Measurements from ENCODE around the gene AP1G1. TPM values are rescaled to one million over a fixed set of nuclear protein-coding genes. Genes with fewer than 3 reads are reported as not detected.
A peak's percentile ranks its signal among the peaks of the same experiment; 100 is the strongest.
"Not testable (repeated sequence)": the region's sequence is repeated elsewhere in the genome, so short reads cannot be mapped to it uniquely, and the experiment has no call there.

Gene AP1G1
- polyA plus RNA-seq, 1 donor (not counting 4 experiments of a cell fraction or from before 2014, with no cell fraction given): 62.5 TPM

DNA sequence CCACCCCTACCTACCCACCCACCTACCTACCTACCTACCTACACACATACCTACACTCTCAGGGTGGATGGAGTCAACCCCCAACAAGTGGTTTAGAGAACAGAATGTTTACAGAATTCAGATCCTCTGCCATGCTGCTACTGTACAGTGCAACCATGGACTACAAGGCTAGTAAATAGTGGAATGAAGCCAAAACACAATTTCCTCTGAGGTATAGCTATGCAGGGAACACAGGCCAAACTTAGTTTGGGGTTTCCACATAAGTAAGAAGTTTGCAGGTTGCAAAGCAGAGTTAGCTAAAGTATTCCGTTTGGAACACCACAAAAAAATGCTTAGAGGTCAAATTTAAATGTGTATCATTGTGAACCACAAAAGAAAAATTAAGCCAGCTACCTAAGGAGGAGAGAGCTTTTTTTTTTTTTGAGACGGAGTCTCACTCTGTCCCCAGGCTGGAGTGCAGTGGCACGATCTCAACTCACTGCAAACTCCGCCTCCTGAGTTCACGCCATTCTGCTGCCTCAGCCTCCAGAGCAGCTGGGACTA is 2.7 kb upstream of the AP1G1 start:
- Histone ChIP-seq H3K36me3 (ENCODE audit: control insufficient read depth in 2 of 2, extremely low read depth in 1 of 2, insufficient read depth in 2 of 2, low read length in 2 of 2) (no peaks in the 10 kb centered on the region), H4K20me1 (ENCODE audit: control insufficient read depth, extremely low read depth, insufficient read depth, low read length) (no peaks in the 10 kb centered on the region), H2AFZ (ENCODE audit: control insufficient read depth, low read length) (no peak overlapping the region), H3K4me2 (ENCODE audit: control insufficient read depth, extremely low read depth, insufficient read depth, low read depth, low read length) (no peak overlapping the region), H3K27ac (ENCODE audit: control insufficient read depth, insufficient read depth, low read length) (no peak overlapping the region), H3K4me1 (ENCODE audit: control insufficient read depth, extremely low read depth, insufficient read depth, low read length) (peaks cover 4% of the 10 kb centered on the region), H3K9ac (ENCODE audit: control insufficient read depth, extremely low read depth, insufficient read depth, low read length) (no peak overlapping the region), H3K27me3 (ENCODE audit: control insufficient read depth, extremely low read depth, insufficient read depth, low read length) (no peaks in the 10 kb centered on the region), H3K4me3 (ENCODE audit: control insufficient read depth in 2 of 3, extremely low read depth in 1 of 3, insufficient read depth in 2 of 3, low read depth in 1 of 3, low read length in 3 of 3) (no peak overlapping the region), H3K9me1 (ENCODE audit: control insufficient read depth, extremely low read depth, insufficient read depth, low read length) (no peaks in the 10 kb centered on the region), H3K79me2 (ENCODE audit: control insufficient read depth, insufficient read depth, low read length) (peaks cover 25% of the 10 kb centered on the region), H3K9me3 (ENCODE audit: control insufficient read depth, low read depth, low read length) (no peaks in the 10 kb centered on the region)
- dilution Hi-C loops (cut with MboI; ENCODE audit: extremely low pct_ligation_motif_present, low sequenced_read_pairs): no loop called here
- FAIRE-seq (no peak), DNase-seq (ENCODE audit: low read depth, low spot score) (no peak)
- TF ChIP-seq, protein P1, sequence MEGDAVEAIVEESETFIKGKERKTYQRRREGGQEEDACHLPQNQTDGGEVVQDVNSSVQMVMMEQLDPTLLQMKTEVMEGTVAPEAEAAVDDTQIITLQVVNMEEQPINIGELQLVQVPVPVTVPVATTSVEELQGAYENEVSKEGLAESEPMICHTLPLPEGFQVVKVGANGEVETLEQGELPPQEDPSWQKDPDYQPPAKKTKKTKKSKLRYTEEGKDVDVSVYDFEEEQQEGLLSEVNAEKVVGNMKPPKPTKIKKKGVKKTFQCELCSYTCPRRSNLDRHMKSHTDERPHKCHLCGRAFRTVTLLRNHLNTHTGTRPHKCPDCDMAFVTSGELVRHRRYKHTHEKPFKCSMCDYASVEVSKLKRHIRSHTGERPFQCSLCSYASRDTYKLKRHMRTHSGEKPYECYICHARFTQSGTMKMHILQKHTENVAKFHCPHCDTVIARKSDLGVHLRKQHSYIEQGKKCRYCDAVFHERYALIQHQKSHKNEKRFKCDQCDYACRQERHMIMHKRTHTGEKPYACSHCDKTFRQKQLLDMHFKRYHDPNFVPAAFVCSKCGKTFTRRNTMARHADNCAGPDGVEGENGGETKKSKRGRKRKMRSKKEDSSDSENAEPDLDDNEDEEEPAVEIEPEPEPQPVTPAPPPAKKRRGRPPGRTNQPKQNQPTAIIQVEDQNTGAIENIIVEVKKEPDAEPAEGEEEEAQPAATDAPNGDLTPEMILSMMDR (optimal IDR thresholded peaks at IDR 0.05 in 1 of 3, IDR thresholded peaks at IDR 0.05 in 1 of 3, conservative IDR thresholded peaks at IDR 0.05 in 1 of 3; ENCODE audit: extremely low read depth in 1 of 3, insufficient read depth in 2 of 3, low read length in 3 of 3): no peak
- no peak for TF ChIP-seq EZH2 (IDR thresholded peaks at IDR 0.05; ENCODE audit: low read length)

DNA sequence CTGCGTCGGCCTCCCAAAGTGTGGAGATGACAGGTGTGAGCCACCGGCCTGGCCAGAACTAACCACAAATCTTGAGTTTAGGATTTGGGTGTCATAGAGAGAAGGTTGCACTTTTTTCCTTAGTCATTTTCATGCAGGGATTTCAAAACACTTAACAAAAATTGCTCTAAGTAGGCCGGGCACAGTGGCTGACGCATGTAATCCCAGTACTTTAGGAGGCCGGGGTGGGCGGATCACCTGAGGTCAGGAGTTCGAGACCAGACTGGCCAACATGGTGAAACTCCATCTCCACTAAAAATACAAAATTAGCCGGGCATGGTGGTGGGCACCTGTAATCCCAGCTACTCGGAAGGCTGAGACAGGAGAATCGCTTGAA is 1.5 kb upstream of the AP1G1 start:
- H3K4me1 ChIP-seq (ENCODE audit: control insufficient read depth, extremely low read depth, insufficient read depth, low read length); H3K9me1 ChIP-seq (ENCODE audit: control insufficient read depth, extremely low read depth, insufficient read depth, low read length); H3K9me3 ChIP-seq (ENCODE audit: control insufficient read depth, low read depth, low read length); H3K27me3 ChIP-seq (ENCODE audit: control insufficient read depth, extremely low read depth, insufficient read depth, low read length); H2AFZ ChIP-seq (ENCODE audit: control insufficient read depth, low read length); H3K4me3 ChIP-seq (ENCODE audit: control insufficient read depth in 2 of 3, extremely low read depth in 1 of 3, insufficient read depth in 2 of 3, low read depth in 1 of 3, low read length in 3 of 3); DNase-seq (ENCODE audit: low read depth, low spot score); H3K4me2 ChIP-seq (ENCODE audit: control insufficient read depth, extremely low read depth, insufficient read depth, low read depth, low read length); H3K36me3 ChIP-seq (ENCODE audit: control insufficient read depth in 2 of 2, extremely low read depth in 1 of 2, insufficient read depth in 2 of 2, low read length in 2 of 2); FAIRE-seq; H3K9ac ChIP-seq (ENCODE audit: control insufficient read depth, extremely low read depth, insufficient read depth, low read length); H4K20me1 ChIP-seq (ENCODE audit: control insufficient read depth, extremely low read depth, insufficient read depth, low read length); dilution Hi-C loops (cut with MboI; ENCODE audit: extremely low pct_ligation_motif_present, low sequenced_read_pairs): not testable (repeated sequence)
- Histone ChIP-seq H3K27ac (ENCODE audit: control insufficient read depth, insufficient read depth, low read length) (peak overlapping the region; percentile 96), H3K79me2 (ENCODE audit: control insufficient read depth, insufficient read depth, low read length) (peaks cover 35% of the 10 kb centered on the region)

Measured in keratinocyte (primary cell).